Posterior vena cava (tissue), 2 donors: ENCODE results near the gene TF. TPM values are rescaled to one million over a fixed set of nuclear protein-coding genes. Genes with fewer than 3 reads are reported as not detected.
"Not testable (repeated sequence)": the region's sequence is repeated elsewhere in the genome, so short reads cannot be mapped to it uniquely, and the experiment has no call there.

Experiments
- DNase-seq: peaks from one replicate; pipeline ENCODE4 v3.0.0-alpha.2; 2020; ENCODE audit warnings: low spot score
- intact Hi-C, 2 donors: fragments of 100-400 bp; cut with DNase I; formaldehyde crosslinking; loops; one replicate each; pipeline versions ENCODE4 v1.14.1 to v1.14.2; 2022 to 2023
- total RNA-seq, 2 donors: library from RNA; stranded (reverse); fragmentation: NEBNext Ultra II Directional; extraction: Animal tissue kit (Norgen Biotek cat#: 25700); gene quantifications; one replicate each; pipeline ENCODE4 v1.2.1, GENCODE V29; 2021
- donor health status: DM: yes; HTN: yes; CAD: no.
- donor health status: DM: yes; HTN: yes; CAD: no.

Gene TF
- total RNA-seq, 2 donors from 2014 or later = 1.0 to 2.8 TPM

DNA sequence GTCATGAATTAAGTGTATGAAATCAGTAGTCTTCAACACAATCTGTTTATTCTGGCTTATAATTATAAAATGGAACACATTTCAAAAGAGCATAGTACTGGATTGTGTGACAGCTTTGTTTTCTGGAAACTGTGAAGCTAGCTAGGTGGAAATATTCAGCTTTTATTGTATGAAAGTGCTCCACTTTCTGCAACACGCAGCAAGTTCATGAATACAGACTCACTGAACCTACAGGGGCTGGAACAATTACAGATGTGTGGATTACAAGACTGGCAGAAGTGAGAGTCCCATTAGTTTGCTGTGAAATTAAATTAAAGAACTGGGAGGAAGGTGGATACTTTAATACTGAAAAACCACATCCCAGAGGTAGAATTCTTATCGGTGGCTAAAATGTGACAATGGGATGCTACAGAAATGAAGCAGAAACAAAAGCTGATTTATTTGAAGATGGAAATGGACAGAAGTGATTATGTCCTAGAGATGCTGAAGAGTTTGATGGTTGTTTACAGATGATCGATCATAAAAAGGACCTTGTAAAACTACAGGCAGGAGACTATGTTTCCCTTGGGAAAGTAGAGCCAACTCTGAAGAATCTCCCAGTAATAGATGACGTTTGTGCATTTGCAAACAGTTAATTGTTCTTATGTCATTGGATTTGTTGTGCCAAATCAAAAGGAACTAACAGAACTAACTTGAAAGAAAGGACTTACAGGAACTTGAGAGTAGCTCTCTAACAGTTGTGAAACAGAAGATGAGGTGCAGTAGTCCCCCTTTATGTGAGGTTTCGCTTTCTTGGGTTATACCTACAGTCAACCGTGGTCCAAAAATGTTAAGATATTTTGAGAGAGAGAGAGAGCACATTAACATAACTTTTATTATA is 15.7 kb downstream of the TF start:
- no peak for DNase-seq
- intact Hi-C loops = no loop called here

DNA sequence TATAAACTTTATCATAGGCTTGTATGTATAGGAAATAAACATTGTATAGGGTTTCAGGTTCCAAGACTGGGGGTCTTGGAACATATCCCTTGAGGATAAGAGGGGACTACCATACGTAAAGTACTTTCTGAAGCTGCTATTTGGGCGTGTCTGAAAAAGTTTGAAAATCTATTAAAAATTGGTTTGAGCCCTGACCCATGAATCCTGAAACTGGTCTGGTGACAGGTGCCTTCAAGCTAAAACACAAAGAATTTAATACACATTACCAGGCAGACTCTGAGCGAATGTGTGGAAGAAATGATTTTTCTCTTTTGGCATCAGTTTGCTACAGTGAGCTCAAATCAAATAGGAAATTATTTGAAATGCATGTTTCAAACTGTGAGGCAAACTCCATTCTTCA is 16.3 kb downstream of the TF start:
- DNase-seq = no peak
- intact Hi-C loops = no loop called here

DNA sequence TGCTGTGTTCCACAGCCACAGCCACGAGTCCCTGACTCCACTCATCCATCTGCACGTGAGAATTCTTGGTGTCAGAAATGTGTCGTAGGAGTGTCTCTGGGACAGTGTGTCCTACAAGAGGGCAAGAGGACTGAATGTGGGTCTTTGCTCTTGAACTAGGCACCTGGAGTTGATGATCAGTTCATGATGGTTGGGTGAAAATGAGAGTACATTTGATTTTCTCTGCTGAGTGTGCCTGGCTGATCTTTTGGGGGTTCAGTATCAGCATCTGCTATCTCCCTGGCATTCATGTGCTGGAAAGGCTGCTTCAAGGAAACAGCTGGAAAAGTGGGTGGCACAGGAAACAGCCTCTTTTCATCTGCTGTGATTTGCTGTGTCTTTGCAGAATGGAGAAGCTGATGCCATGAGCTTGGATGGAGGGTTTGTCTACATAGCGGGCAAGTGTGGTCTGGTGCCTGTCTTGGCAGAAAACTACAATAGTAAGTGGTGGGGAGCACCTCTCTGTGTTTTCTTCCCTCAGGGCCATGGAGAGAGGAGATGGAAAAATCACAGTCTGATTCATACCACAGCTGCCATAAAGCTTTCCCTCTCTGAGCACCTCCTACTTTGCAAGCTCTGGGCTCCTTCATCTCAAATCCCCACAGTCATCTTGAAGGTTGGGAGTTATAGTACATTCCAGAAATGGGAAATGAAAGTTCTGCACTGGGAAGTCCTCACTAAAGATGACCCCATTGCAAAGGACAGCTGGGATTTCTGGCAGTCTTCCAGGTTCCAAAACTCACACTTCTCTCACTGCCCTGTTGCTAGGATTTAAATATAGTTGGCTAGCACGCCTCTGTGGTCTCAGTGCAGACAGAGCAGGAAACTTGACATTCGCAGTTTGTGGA is 17.8 kb downstream of the TF start:
- intact Hi-C loops = no loop called here
- DNase-seq = no peak

DNA sequence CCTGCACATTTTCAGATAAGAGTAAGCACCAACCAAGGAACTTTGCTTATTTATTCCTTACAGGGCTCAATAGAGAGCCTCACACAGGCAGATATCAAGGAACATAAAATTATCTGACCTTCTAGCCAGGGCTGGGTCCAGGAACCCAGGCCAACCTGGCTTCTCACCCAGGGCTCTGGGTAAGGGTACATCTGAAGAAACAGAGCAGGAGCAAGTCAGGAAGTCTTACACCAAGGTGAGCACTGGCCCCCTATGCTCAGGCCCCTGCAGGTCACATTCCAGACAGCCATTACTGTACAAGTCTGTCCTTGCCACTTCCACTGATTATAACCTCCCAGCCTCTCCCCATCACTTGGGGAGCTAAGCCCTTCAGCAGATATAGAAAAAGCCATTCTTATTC is 19.1 kb downstream of the TF start:
- no peak for DNase-seq
- intact Hi-C loops = no loop called here

DNA sequence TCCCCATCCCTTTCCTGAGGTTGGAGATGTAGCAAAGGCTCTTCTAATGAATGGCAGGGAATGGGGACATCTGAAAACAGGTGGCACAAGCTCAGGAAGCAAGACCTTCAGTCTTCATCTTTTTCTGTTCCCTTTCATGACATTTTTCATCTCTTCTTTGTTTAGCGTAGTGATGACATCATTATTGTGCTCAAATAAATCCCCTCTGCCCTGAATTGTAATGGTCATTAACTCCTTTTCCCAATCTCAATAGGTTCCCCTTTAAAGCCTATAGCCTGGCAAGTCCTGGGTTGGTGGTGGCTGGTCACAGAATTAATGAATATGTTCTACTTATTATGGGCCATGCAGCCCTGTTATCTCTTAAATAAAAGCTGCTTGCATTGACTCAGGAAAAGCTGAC is 21.4 kb downstream of the TF start:
- no peak for DNase-seq
- intact Hi-C loops = no loop called here

DNA sequence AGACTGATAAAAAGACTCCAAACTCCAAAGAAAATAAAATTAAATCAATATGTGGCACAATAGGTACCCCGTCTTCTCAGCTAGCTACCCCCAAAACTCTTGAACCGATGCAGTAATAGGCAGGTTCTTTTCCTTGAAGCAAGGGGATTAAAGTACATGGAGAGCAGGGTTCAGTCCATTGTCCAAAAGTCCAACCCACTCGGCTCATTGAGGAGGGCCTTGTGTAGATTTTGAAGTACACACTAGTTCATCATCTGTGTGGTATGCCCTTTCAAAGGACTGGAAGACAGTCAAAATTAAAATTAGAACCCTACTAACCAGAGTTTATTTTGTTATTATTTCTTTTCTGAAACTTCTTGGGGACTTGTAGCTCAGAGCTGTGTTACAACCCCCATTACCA is 23.3 kb downstream of the TF start:
- DNase-seq = no peak
- intact Hi-C loops = no loop called here

DNA sequence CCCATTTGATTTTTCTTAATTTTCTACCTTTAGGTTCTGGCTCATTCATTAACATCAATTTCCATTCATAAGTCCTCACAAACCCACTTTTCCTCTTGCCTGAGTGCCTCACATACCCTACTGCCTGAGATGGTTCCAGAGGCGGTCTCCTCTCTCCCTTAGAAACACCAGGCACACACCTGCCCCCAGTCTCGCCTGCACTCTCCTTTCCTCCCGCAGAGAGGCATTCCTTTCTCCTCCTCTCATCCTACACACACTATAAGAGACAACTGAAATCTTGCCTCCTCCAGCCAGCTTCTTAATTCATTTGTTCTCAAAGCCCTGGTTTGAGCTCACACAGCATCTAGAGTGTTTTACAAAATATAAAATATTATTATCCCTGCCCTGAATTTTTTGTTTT is 27.5 kb downstream of the TF start:
- intact Hi-C loops = no loop called here
- no peak for DNase-seq

DNA sequence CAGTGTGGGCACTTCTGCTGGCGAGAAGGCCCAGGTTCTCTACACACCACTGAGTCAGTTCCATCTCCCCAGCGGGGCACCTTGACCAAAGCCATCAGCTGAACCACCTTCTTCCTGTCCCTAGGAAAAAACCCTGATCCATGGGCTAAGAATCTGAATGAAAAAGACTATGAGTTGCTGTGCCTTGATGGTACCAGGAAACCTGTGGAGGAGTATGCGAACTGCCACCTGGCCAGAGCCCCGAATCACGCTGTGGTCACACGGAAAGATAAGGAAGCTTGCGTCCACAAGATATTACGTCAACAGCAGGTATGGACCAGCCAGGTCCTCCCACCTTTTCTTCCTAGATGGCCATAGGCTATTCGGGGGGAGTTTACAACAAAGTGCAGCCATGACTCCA is 29.1 kb downstream of the TF start:
- intact Hi-C loops = no loop called here
- DNase-seq = no peak

DNA sequence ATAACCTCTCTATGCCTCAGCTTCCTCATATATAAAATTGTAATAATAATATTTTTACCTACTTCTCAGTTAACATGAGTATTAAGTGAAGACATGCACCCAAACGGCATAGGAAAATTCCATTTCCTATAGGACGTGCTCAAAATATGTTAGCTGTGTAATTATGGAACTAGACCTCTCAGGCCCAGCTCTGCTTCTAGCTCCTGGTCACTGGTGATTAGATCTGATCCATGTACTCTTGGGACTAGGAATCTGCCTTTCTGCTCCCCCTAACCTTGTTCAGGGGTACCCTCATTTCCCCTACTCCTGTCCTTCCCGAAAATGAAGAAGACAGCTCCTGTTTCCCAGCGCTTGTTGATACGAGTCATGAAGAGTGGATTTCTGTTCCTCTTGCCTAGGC is 29.6 kb downstream of the TF start:
- DNase-seq = no peak
- intact Hi-C loops = no loop called here

DNA sequence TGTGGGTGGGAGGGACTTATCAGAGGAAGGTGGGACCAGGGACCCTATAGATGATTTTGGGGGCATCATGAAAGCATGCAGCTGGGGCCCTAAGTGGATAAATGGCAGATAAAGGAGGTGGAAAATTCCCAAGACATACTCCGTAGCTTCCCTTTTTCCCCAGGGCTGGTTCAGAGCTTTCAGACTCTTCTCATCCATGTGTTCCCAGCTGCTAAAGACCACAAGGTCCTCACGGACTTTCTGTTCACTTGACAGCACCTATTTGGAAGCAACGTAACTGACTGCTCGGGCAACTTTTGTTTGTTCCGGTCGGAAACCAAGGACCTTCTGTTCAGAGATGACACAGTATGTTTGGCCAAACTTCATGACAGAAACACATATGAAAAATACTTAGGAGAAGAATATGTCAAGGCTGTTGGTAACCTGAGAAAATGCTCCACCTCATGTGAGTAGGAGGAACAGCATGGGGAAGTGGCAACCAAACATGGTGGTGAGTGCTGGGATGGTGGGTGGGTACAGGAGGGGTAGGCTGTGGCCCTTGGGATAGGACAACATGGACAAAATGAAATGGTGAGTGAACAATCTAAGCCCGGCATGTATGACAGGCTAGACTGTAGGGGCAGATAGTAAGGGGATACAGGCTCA is 30.7 kb downstream of the TF start:
- intact Hi-C loops = no loop called here

DNA sequence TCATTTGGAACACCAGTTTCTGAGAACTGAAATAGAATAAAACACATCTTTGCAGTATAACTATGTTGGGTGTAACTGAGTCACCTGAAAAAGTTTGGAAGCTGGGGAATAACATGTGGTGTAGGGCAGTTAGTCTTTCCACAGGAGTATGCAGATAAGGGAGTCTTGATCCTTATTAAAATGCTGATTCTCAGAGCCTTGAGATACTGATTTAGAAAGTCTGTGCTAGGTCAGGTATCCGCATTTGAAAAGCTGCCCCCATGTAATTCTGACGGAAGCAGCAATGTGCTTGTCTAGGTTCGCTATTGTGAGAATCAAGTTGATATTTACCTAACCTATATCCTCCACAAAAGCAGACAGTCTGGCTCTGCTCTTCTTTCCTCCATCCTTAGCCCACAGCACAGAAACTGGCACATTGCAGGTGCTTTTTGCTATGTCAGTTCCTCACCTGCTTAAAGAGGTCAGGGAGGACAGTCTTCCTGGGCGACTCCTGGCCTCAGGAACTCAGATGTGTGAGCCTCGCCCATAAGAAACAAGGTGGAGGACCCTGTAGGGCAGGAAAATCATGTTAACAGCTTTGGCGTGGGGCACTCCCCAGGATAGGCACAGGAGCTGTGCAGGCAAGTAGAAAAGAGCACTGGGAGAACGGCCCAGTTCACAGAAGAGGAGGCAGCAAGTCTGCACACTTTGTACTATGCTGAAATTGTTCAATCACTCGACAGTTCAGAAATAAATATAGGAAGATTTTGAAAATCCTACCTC is 31.8 kb downstream of the TF start:
- no peak for DNase-seq
- intact Hi-C loops = no loop called here

More for the DNA sequence above, 30.7 kb downstream of the TF start:
- DNase-seq = no peak

DNA sequence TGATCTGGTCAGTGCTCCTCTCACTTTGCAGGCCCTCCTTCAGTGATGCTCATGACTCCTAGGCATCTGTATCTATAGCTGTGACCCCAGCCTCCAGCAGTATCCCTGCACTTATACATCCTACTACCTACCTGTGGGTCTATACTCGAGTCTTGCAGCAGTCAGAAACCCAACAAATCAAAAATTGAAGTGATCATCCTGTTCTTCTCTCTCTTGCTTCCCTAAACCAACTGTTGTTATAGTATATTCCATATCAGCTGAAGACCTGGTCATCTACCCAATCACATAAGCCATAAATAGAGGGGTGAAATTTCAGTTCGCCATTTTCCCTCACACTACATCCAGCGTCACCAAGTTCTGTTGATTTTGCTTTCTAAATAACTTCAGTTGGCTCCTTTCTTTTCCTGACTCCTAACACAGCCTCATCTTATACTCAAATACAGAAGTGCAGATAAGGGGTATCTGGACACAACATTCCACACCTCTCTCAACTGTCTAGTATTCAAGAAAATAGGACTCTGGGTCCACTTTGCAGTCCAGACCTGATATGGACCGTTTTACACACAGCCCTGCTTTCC is 33.5 kb downstream of the TF start:
- intact Hi-C loops = no loop called here
- DNase-seq = no peak

DNA sequence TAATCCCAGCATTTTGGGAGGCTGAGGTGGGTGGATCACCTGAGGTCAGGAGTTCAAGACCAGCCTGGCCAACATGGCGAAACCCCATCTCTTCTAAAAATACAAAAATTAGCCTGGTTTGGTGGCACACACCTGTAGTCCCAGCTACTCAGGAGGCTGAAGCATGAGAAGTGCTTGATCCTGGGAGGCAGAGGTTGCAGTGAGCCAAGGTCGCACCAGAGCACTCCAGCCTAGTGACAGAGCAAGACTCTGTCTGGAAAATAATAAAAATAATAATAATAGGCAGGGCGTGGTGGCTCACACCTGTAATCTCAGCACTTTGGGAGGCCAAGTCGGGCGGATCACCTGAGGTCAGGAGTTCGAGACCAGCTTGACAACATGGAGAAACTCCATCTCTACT is 34.6 kb downstream of the TF start:
- intact Hi-C loops, DNase-seq: not testable (repeated sequence)

DNA sequence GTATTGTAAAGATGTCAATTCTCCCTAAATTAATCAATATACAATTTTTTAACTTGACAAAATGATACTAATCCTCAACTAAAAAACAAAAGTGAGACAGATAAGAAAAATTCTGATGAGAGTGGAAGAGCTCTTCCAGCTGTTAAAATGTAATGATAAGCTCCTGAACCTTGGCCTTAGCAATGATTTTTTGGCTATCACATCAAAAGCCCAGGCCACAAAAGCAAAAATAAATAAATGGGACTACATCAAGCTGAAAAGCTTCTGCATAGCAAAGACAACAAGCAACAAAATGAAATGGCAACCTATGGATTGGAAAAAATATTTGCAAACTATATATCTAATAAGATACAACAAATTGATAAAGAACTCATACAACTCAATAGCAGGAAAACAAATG is 35.4 kb downstream of the TF start:
- DNase-seq = no peak
- intact Hi-C loops = no loop called here

DNA sequence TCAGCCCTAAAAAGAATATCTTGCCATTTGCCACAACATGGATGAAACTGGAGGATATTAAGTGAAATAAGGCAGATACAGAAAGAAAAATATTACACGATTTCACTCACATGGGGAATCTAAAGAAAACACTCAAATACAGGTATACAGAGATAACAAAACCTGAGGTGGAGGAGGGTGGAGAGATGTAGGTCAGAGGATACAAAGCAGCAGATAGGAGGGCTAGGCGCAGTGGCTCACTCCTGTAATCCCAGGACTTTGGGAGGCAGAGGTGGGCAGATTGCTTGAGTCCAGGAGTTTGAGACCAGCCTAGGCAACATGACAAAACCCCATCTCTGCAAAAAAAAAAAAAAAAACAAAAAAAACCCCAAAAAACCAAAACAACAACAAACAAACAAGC is 36.3 kb downstream of the TF start:
- intact Hi-C loops = no loop called here
- DNase-seq = no peak

DNA sequence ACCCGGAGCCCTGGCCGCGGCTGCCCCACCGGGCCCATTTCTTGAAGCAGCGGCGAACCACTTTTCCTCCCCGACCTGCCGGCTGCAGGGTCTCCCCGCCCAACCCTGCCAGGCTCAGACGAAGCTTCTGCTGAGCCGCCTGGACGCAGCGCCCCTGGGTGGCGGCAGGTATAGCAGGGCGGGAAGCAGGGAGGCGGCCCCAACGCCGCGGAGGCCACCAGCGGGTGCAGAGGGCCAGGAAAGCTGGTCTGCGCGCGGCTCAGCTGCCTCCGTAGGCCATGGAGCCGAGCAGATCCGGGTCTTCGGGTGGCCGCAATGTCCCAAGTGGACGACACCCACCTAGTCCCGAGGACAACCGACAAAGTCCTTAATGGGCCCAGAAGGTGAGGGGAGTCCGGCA is 37.6 kb downstream of the TF start:
- no peak for DNase-seq
- intact Hi-C loops = no loop called here

DNA sequence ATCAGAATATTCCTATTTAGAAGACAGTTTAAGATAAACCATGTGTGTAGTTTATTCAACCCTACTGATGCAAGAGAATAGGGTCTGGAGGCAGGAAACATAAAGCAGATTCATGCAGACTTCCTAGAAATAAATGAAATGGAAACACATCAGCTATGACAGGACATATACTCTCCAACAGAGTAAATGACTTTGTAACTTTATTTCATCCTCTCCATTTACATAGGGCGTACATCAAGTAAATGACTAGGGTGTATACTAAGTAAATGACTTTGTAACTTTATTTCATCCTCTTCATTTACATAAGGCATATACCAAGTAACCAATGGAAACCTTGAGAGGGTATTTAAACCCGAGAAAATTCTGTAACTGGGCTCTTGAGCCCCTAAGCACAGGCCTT is 41.8 kb downstream of the TF start:
- intact Hi-C loops = no loop called here

DNA sequence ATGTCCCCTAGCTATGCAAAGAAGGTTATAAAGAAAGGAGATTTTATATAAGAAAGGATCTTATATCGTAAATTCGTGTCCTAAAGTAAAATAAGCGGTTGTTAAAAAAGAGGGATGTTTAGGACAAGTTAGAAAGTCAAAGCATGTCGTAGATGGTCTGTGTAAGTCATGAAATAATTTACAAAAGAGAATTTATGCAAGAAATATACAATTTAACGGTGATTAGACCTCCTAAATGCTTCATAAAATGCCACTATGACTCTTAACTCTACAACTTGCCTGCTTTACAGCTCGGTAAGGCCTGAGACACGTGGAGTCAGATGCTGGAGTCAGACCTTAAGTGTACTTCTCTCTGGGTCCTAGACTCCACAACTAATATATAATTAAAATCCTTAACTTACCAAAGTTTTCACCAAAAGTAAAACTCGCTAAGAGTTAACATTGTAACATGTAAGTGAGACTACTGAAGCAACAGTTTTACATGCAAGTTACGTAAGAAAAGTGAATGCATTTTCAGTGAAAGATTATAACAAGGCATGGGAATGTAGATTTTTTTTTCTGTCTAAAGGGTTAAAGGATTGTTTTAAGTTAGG is 46.1 kb downstream of the TF start:
- intact Hi-C loops = no loop called here
- DNase-seq = no peak

More for the DNA sequence above, 41.8 kb downstream of the TF start:
- DNase-seq = no peak
